H9 (cell line): ENCODE measurements around the gene P2RX7. TPM values are rescaled to one million over a fixed set of nuclear protein-coding genes. Genes with fewer than 3 reads are reported as not detected.
A peak's percentile ranks its signal among the peaks of the same experiment; 100 is the strongest.

ENCODE experiments used
- DNase-seq: peaks from one replicate; pipeline ENCODE4 v3.0.0-alpha.2; 2017
- H2AFZ ChIP-seq: one replicate; pipeline ENCODE4 v1.6.1; 2013; ENCODE audit warnings: mild to moderate bottlenecking, low read length, control low read depth, moderate library complexity
- H2AK5ac ChIP-seq: 2 replicates; pipeline ENCODE4 v1.6.1; 2013; ENCODE audit warnings: low read length, control low read depth, mixed read lengths; ENCODE audit not compliant: insufficient read length
- H2BK120ac ChIP-seq: one replicate; pipeline ENCODE4 v1.6.1; 2013; ENCODE audit warnings: low read depth, mild to moderate bottlenecking, low read length, control low read depth, inconsistent platforms; ENCODE audit not compliant: poor library complexity, severe bottlenecking
- H2BK12ac ChIP-seq: 2 replicates; pipeline ENCODE4 v1.6.1; 2013; ENCODE audit warnings: low read length, control low read depth, mixed read lengths, low read depth; ENCODE audit not compliant: insufficient read length
- H2BK15ac ChIP-seq: 2 replicates; pipeline ENCODE4 v1.6.1; 2013; ENCODE audit warnings: low read depth, low read length, control low read depth
- H2BK20ac ChIP-seq: one replicate; pipeline ENCODE4 v1.6.1; 2013; ENCODE audit warnings: low read depth, mild to moderate bottlenecking, low read length, control low read depth, inconsistent platforms; ENCODE audit not compliant: poor library complexity, severe bottlenecking
- H2BK5ac ChIP-seq: 2 replicates; pipeline ENCODE4 v1.6.1; 2013; ENCODE audit warnings: low read length, control low read depth, mixed read lengths; ENCODE audit not compliant: insufficient read length
- H3K14ac ChIP-seq: 2 replicates; pipeline ENCODE4 v1.6.1; 2013; ENCODE audit warnings: low read length, control low read depth; ENCODE audit not compliant: insufficient read depth
- H3K18ac ChIP-seq: 2 replicates; pipeline ENCODE4 v1.6.1; 2013; ENCODE audit warnings: low read depth, mild to moderate bottlenecking, mixed read lengths, low read length, control low read depth; ENCODE audit not compliant: insufficient read length
- H3K23ac ChIP-seq: 2 replicates; pipeline ENCODE4 v1.6.1; 2013; ENCODE audit warnings: low read length, control low read depth, mixed read lengths, low read depth; ENCODE audit not compliant: insufficient read length
- H3K23me2 ChIP-seq: 2 replicates; pipeline ENCODE4 v1.6.1; 2013; ENCODE audit warnings: low read depth, mild to moderate bottlenecking, mixed read lengths, low read length, control low read depth; ENCODE audit not compliant: insufficient read length, poor library complexity, severe bottlenecking
- H3K27ac ChIP-seq: 2 replicates; pipeline ENCODE4 v1.5.1; 2013; ENCODE audit warnings: low read length, control low read depth, mixed read lengths, low read depth; ENCODE audit not compliant: insufficient read length
- H3K27me3 ChIP-seq: 2 replicates; pipeline ENCODE4 v1.6.1; 2013; ENCODE audit warnings: low read length, control low read depth, inconsistent platforms; ENCODE audit not compliant: insufficient read depth
- H3K4ac ChIP-seq: 2 replicates; pipeline ENCODE4 v1.6.1; 2013; ENCODE audit warnings: low read depth, mild to moderate bottlenecking, control low read depth, inconsistent platforms, low read length, moderate library complexity
- H3K4me1 ChIP-seq: 2 replicates; pipeline ENCODE4 v1.6.1; 2013; ENCODE audit warnings: low read length, control low read depth, inconsistent platforms; ENCODE audit not compliant: insufficient read depth
- H3K4me2 ChIP-seq: 2 replicates; pipeline ENCODE4 v1.6.1; 2013; ENCODE audit warnings: low read length, control low read depth, mixed read lengths; ENCODE audit not compliant: insufficient read length, insufficient read depth
- H3K56ac ChIP-seq: 2 replicates; pipeline ENCODE4 v1.6.1; 2013; ENCODE audit warnings: low read depth, mild to moderate bottlenecking, mixed read lengths, low read length, control low read depth; ENCODE audit not compliant: insufficient read length
- H3K79me1 ChIP-seq: 2 replicates; pipeline ENCODE4 v1.6.1; 2013; ENCODE audit warnings: low read depth, mild to moderate bottlenecking, moderate library complexity, low read length, control low read depth, inconsistent platforms; ENCODE audit not compliant: insufficient read depth, poor library complexity, severe bottlenecking
- H3K79me2 ChIP-seq: 2 replicates; pipeline ENCODE4 v1.6.1; 2013; ENCODE audit warnings: low read length, control low read depth, inconsistent platforms; ENCODE audit not compliant: insufficient read depth
- H3K9ac ChIP-seq: 2 replicates; pipeline ENCODE4 v1.6.1; 2013; ENCODE audit warnings: low read length, control low read depth, mixed read lengths; ENCODE audit not compliant: insufficient read length; ENCODE audit errors: extremely low read depth
- H3K9me3 ChIP-seq: one replicate; pipeline ENCODE4 v1.6.1; 2013; ENCODE audit warnings: low read depth, low read length, inconsistent platforms; ENCODE audit not compliant: control insufficient read depth
- H3T11ph ChIP-seq: one replicate; pipeline ENCODE4 v1.6.1; 2013; ENCODE audit warnings: mild to moderate bottlenecking, low read length, control low read depth, inconsistent platforms
- H4K20me1 ChIP-seq: one replicate; pipeline ENCODE4 v1.6.1; 2013; ENCODE audit not compliant: control insufficient read depth, insufficient read length, insufficient read depth
- H4K5ac ChIP-seq: 2 replicates; pipeline ENCODE4 v1.6.1; 2013; ENCODE audit warnings: low read depth, mild to moderate bottlenecking, mixed read lengths, low read length, control low read depth; ENCODE audit not compliant: insufficient read length
- H4K8ac ChIP-seq: replicated peaks from 2 replicates; pipeline ENCODE4 v1.6.1; 2013; ENCODE audit warnings: low read length, control low read depth, mixed read lengths, low read depth; ENCODE audit not compliant: insufficient read length
- H4K91ac ChIP-seq: 2 replicates; pipeline ENCODE4 v1.6.1; 2013; ENCODE audit warnings: low read depth, mild to moderate bottlenecking, moderate library complexity, mixed read lengths, low read length, control low read depth; ENCODE audit not compliant: insufficient read length
- H3K27ac Mint-ChIP-seq, 3 experiments: 2 replicates in 2 of 3; 3 replicates in 1 of 3; pipeline ENCODE4 v1.8.0; 2020 to 2021; ENCODE audit warnings: mixed read lengths in 3 of 3, mild to moderate bottlenecking in 1 of 3, moderate library complexity in 1 of 3
- H3K27me3 Mint-ChIP-seq: 2 replicates; pipeline ENCODE4 v1.8.0; 2021; ENCODE audit warnings: low read depth, mild to moderate bottlenecking, moderate library complexity, mixed read lengths
- H3K36me3 Mint-ChIP-seq, 3 experiments: 2 replicates in 2 of 3; 3 replicates in 1 of 3; pipeline ENCODE4 v1.8.0; 2020 to 2021; ENCODE audit warnings: low read depth in 3 of 3, mixed read lengths in 3 of 3; ENCODE audit not compliant: insufficient read depth in 1 of 3
- H3K4me1 Mint-ChIP-seq, 2 experiments: 2 replicates each; pipeline ENCODE4 v1.8.0; 2020; ENCODE audit warnings: mixed read lengths in 2 of 2
- H3K4me3 Mint-ChIP-seq, 2 experiments: 2 replicates in 1 of 2; 3 replicates in 1 of 2; pipeline ENCODE4 v1.8.0; 2020 to 2021; ENCODE audit warnings: mild to moderate bottlenecking in 2 of 2, mixed read lengths in 2 of 2, moderate library complexity in 1 of 2
- H3K9me3 Mint-ChIP-seq, 2 experiments: 2 replicates in 1 of 2; 3 replicates in 1 of 2; pipeline ENCODE4 v1.8.0; 2020; ENCODE audit warnings: mild to moderate bottlenecking in 2 of 2, mixed read lengths in 2 of 2, moderate library complexity in 1 of 2
- WGBS: extraction: QIAGEN DNeasy Blood & Tissue Kit; methylation state at CpG from one replicate; pipeline ENCODE4 v1.1.7; 2013; ENCODE audit warnings: missing lambda C conversion rate, low lambda C conversion rate, mixed read lengths; ENCODE audit not compliant: insufficient read length; ENCODE audit errors: extremely low coverage; 5-methylcytosine and 5-hydroxymethylcytosine counted together
- total RNA-seq: library from RNA; stranded (reverse); gene quantifications from 2 replicates; pipeline ENCODE4 v1.2.1, GENCODE V29; 2021
- TF ChIP-seq, protein P1 (sequence below): fragments of 200-600 bp; sonication (generic); conservative IDR thresholded peaks from 3 replicates; pipeline ENCODE4 v1.8.0; 2021; ENCODE audit warnings: antibody characterized with exemption, mild to moderate bottlenecking

Gene P2RX7
- total RNA-seq, 1 experiment from 2014 or later: 0.09 TPM

- Histone ChIP-seq H2AFZ (no peak within 1 kb of the TSS), H4K91ac (no peak within 1 kb of the TSS), H4K20me1 (no peaks in the 10 kb centered on the region), H3K18ac (peak within 1 kb of the TSS; percentile 73), H2BK5ac (no peak within 1 kb of the TSS), H3K9me3 (no peaks in the 10 kb centered on the region), H2BK20ac (no peak within 1 kb of the TSS), H3K79me2 (no peaks in the 10 kb centered on the region), H3K27ac (no peak within 1 kb of the TSS), H3K56ac (no peak within 1 kb of the TSS), H3K79me1 (no peaks in the 10 kb centered on the region), H4K5ac (no peak within 1 kb of the TSS), H2BK15ac (no peak within 1 kb of the TSS), H2AK5ac (no peak within 1 kb of the TSS), H3K9ac (peak within 1 kb of the TSS; percentile 56), H3K4me2 (peak within 1 kb of the TSS; percentile 42), H3T11ph (no peak within 1 kb of the TSS), H3K23ac (no peak within 1 kb of the TSS), H2BK120ac (no peak within 1 kb of the TSS), H3K27me3 (no peaks in the 10 kb centered on the region; the same call in 1 of the 2 replicates), H3K23me2 (no peaks in the 10 kb centered on the region), H3K4ac (no peak within 1 kb of the TSS), H2BK12ac (no peak within 1 kb of the TSS), H3K4me1 (no peaks in the 10 kb centered on the region), H4K8ac (no peak within 1 kb of the TSS), H3K14ac (peak within 1 kb of the TSS; percentile 81)
- DNase-seq: peak; percentile 93
- WGBS: no CpG with 5 or more reads among the region's 97 CpGs
- Mint-ChIP-seq H3K9me3 (no peaks in the 10 kb centered on the region; a peak in 1 of 5 replicates), H3K36me3 (no peaks in the 10 kb centered on the region), H3K4me1 (peaks cover 7% of the 10 kb centered on the region in 2 experiments), H3K4me3 (peak within 1 kb of the TSS; percentile 79 to 83), H3K27ac (peak within 1 kb of the TSS in 2 of 3 experiments; percentile 7 to 8; a peak in 3 of 7 replicates), H3K27me3 (peaks cover 19% of the 10 kb centered on the region)
- TF ChIP-seq, protein P1, sequence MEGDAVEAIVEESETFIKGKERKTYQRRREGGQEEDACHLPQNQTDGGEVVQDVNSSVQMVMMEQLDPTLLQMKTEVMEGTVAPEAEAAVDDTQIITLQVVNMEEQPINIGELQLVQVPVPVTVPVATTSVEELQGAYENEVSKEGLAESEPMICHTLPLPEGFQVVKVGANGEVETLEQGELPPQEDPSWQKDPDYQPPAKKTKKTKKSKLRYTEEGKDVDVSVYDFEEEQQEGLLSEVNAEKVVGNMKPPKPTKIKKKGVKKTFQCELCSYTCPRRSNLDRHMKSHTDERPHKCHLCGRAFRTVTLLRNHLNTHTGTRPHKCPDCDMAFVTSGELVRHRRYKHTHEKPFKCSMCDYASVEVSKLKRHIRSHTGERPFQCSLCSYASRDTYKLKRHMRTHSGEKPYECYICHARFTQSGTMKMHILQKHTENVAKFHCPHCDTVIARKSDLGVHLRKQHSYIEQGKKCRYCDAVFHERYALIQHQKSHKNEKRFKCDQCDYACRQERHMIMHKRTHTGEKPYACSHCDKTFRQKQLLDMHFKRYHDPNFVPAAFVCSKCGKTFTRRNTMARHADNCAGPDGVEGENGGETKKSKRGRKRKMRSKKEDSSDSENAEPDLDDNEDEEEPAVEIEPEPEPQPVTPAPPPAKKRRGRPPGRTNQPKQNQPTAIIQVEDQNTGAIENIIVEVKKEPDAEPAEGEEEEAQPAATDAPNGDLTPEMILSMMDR: peak; percentile 42; the same call in 2 of the 3 replicates
These were observed 77.2 kb downstream of the P2RX7 start, which contains the start of gene P2RX4 for GRCh38 chr12:121209624-121210572. TSS of gene P2RX4 (plus strand) at chr12:121210129. CDS start at chr12:121210165, 36 bp downstream.
